ENCODE results near the gene LHX4.
"Not testable (repeated sequence)": the region's sequence is repeated elsewhere in the genome, so short reads cannot be mapped to it uniquely, and the experiment has no call there.

LHX4 gene

GRCh38 chr1:180196436-180197003 is 33.5 kb upstream of the LHX4 start:
- no peak for DNase-seq

DNA sequence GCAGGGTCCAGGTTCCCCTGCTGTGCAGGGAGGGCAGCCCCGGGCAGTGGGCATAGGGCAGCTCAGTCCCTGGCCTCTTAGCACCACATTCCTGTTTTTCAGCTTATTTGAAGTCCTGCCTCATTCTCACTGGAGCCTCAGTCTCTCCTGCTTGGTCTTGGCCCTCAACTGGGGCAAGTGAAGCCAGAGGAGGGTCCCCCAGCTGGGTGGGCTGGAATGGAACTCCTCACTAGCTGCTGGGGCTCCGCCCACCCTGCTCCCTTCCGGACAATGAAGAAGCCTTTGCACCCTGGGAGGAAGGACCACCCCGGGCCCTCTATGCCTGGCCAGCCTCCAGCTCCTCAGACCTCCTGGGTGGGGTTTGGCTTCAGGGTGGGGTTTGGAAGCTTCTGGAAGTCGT is 32.8 kb upstream of the LHX4 start:
- DNase-seq = no peak

GRCh38 chr1:180198196-180198595 is 31.9 kb upstream of the LHX4 start:
- DNase-seq = no peak

- DNase-seq = no peak
Measured at GRCh38 chr1:180198611-180199010, 31.5 kb upstream of the LHX4 start.

DNA sequence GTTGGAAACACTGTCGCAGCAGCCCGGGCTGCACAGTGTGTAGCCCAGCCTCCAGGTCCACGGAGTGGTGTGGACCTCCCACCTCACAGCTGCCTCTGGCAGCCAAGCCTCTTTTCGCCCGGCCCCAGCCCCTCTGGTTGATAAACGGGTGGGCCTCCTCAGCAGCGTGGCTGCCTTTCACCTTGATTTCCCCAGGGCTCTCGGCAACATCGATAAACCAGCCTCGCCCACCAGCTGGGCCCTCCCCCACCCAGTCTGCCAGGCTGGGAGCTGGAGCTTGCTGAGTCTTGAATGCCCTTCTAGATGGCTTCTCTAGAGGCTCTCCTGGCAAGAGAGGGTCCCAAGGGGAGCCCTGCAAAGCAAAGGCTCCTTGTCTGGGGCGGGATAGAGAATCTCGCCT is 31.0 kb upstream of the LHX4 start:
- no peak for DNase-seq

DNA sequence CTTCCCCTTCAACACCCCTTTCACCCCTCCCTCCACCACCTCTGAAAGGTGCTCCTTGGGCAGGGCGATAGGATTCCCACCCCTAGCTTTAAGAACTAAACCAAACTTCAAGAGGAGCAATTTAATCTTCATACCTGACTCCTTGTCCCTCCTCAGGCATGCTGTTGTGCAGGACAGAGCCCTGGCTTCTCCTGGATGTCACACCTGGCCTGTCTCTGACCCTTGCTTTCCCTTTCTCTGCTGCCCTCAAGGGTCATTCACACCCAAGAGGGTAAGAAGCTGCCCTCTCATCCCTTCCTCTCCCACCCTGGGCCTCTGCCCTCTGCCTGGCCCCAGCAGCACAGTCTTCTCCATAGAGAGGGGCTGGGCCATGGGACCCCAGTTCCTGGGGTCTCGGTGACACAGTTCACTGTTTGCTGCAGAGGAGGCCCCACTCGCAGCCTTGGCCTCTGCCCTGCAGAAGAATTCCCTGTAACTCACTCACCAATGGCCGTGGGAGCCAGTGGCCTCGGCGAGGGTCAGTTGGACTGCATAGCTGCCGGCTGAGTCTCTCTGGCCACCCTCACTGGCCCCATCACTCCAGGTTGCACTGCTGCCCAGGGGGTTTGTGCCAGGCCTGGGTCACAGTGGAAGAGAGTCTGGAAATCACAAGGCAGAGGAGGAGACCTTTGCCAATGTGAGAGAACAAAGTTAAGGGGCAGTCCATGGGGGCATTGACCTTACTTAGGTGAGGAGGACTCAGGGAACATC is 28.4 kb upstream of the LHX4 start:
- no peak for DNase-seq

GRCh38 chr1:180202588-180202987 is 27.5 kb upstream of the LHX4 start:
- DNase-seq = not testable (repeated sequence)

DNA sequence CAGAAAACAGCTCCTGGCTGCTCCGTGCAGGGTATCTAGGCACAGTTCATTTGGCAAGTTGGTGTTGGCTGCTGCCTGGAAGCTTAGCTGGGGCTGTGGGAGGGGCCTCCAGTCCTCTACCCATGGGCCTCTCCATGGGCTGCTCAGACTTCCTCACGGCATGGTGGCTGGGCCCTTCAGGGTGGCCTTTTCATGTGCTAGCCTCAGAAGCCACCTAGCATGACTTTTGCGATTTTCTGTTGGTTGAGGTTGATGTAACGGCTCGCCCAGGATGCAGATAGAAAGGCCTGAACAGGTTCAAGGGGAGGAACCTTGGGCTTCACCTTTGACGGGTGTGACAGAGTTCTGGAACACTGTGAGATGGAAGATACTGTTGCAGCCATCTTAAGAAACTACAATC is 25.8 kb upstream of the LHX4 start:
- DNase-seq = no peak

DNA sequence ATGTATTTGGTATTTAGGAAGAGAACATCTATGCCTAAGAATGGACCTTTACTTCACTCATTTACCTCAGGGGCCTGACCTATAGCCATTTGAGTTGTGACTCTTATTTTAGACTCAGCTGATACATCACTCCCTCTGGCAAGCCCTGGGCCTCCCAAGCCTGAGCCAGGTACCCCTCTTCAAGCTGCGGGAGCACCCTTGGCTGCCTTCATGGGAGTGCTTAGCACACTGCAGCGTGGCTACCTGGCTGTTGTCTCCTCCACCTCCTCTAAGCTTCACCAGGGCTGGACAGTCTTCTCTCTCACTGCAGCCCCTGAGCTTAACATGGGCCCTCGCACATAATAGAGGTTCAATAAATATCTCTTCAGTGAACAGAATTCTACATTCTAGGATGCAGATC is 23.5 kb upstream of the LHX4 start:
- no peak for DNase-seq

GRCh38 chr1:180208264-180208663 is 21.8 kb upstream of the LHX4 start:
- DNase-seq = no peak

GRCh38 chr1:180210008-180210620 is 19.9 kb upstream of the LHX4 start:
- DNase-seq = no peak

GRCh38 chr1:180211156-180211859 is 18.8 kb upstream of the LHX4 start:
- DNase-seq = no peak

GRCh38 chr1:180211860-180212229 is 18.2 kb upstream of the LHX4 start:
- no peak for DNase-seq

GRCh38 chr1:180213401-180214170 is 16.5 kb upstream of the LHX4 start:
- DNase-seq = peak in 18 of 56 donors; percentile 4 to 51 (median 24)

GRCh38 chr1:180215856-180216625 is 14.0 kb upstream of the LHX4 start:
- DNase-seq = no peak

DNA sequence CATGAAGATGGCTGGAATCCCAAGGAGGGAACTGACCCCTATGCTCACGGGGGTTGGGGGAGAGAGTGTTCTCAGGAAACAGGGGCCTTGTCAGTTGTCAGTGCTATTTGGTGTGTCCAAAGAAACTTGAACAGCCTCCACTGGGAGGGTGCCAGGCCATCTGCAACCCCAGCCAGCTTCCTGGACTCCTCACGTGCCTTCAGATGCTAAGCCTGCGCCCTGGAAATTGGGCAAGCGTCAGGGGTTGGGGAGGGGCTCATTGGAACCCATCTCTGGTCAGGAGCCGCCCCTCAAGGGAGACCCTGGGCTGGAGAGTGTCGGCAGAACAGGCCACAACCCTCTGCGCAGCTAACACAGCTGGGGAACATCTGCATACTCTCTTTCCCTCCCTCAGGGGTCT is 13.1 kb upstream of the LHX4 start:
- DNase-seq = no peak

GRCh38 chr1:180218806-180219765 is 11.0 kb upstream of the LHX4 start:
- DNase-seq = no peak

GRCh38 chr1:180219776-180220175 is 10.3 kb upstream of the LHX4 start:
- DNase-seq = no peak

GRCh38 chr1:180221462-180221861 is 8.6 kb upstream of the LHX4 start:
- DNase-seq = no peak

- DNase-seq = no peak
Measured at GRCh38 chr1:180224902-180225301, 5.2 kb upstream of the LHX4 start.
